GM08714 (cell line): ENCODE data around the gene AGAP1.

ENCODE experiments used
- H3K4me3 ChIP-seq: fragments of 200-500 bp; sonication (Bioruptor generic); 2 replicates; pipeline ENCODE4 v1.5.1; 2014; ENCODE audit warnings: mild to moderate bottlenecking, low read length, inconsistent platforms
- ZNF274 ChIP-seq: IDR thresholded peaks from 2 replicates; pipeline ENCODE4 v1.6.1; 2012; ENCODE audit warnings: mild to moderate bottlenecking, low read depth, low read length

Gene AGAP1

GRCh38 chr2:235831755-235832154 is 337.9 kb downstream of the AGAP1 start:
- no peak overlapping the region for H3K4me3 ChIP-seq
- no peak for TF ChIP-seq ZNF274

- H3K4me3 ChIP-seq: no peak overlapping the region
- no peak for TF ChIP-seq ZNF274
Observed at GRCh38 chr2:235832941-235833340, 339.1 kb downstream of the AGAP1 start.

GRCh38 chr2:235833971-235834620 is 340.3 kb downstream of the AGAP1 start:
- H3K4me3 ChIP-seq: no peak overlapping the region
- no peak for TF ChIP-seq ZNF274

- H3K4me3 ChIP-seq: no peak overlapping the region
- no peak for TF ChIP-seq ZNF274
Observed at GRCh38 chr2:235834781-235835180, 340.9 kb downstream of the AGAP1 start.

GRCh38 chr2:235835810-235836209 is 342.0 kb downstream of the AGAP1 start:
- TF ChIP-seq ZNF274: no peak
- no peak overlapping the region for H3K4me3 ChIP-seq

GRCh38 chr2:235836491-235836911 is 342.7 kb downstream of the AGAP1 start:
- no peak overlapping the region for H3K4me3 ChIP-seq
- TF ChIP-seq ZNF274: no peak

GRCh38 chr2:235839226-235839625 is 345.4 kb downstream of the AGAP1 start:
- no peak overlapping the region for H3K4me3 ChIP-seq
- TF ChIP-seq ZNF274: no peak

GRCh38 chr2:235839974-235840373 is 346.1 kb downstream of the AGAP1 start:
- TF ChIP-seq ZNF274: no peak
- no peak overlapping the region for H3K4me3 ChIP-seq

GRCh38 chr2:235841863-235842262 is 348.0 kb downstream of the AGAP1 start:
- TF ChIP-seq ZNF274: no peak
- no peak overlapping the region for H3K4me3 ChIP-seq

- no peak for TF ChIP-seq ZNF274
- H3K4me3 ChIP-seq: no peak overlapping the region
Observed at GRCh38 chr2:235842941-235843340, 349.1 kb downstream of the AGAP1 start.

- no peak overlapping the region for H3K4me3 ChIP-seq
- TF ChIP-seq ZNF274: no peak
Observed at GRCh38 chr2:235843591-235844395, 349.9 kb downstream of the AGAP1 start.

GRCh38 chr2:235844561-235844960 is 350.7 kb downstream of the AGAP1 start:
- TF ChIP-seq ZNF274: no peak
- no peak overlapping the region for H3K4me3 ChIP-seq

- TF ChIP-seq ZNF274: no peak
Observed at GRCh38 chr2:235845245-235845644, 351.4 kb downstream of the AGAP1 start.

GRCh38 chr2:235847576-235847975 is 353.7 kb downstream of the AGAP1 start:
- H3K4me3 ChIP-seq: no peak overlapping the region
- TF ChIP-seq ZNF274: no peak

More at GRCh38 chr2:235845245-235845644, 351.4 kb downstream of the AGAP1 start:
- no peak overlapping the region for H3K4me3 ChIP-seq

GRCh38 chr2:235848055-235848454 is 354.2 kb downstream of the AGAP1 start:
- no peak overlapping the region for H3K4me3 ChIP-seq
- TF ChIP-seq ZNF274: no peak
